ENCODE data around the gene ZDHHC7. TPM values are rescaled to one million over a fixed set of nuclear protein-coding genes. Genes with fewer than 3 reads are reported as not detected.

ZDHHC7 gene
- total and polyA plus RNA-seq, 4 donors = 2.5 to 14.9 (median 12.1) TPM

GRCh38 chr16:85036236-85037049 lies 25.1 kb upstream of the ZDHHC7 start:
- TF ChIP-seq YY1 (IDR thresholded peaks at IDR 0.05) = no peak
- TF ChIP-seq, protein P1, sequence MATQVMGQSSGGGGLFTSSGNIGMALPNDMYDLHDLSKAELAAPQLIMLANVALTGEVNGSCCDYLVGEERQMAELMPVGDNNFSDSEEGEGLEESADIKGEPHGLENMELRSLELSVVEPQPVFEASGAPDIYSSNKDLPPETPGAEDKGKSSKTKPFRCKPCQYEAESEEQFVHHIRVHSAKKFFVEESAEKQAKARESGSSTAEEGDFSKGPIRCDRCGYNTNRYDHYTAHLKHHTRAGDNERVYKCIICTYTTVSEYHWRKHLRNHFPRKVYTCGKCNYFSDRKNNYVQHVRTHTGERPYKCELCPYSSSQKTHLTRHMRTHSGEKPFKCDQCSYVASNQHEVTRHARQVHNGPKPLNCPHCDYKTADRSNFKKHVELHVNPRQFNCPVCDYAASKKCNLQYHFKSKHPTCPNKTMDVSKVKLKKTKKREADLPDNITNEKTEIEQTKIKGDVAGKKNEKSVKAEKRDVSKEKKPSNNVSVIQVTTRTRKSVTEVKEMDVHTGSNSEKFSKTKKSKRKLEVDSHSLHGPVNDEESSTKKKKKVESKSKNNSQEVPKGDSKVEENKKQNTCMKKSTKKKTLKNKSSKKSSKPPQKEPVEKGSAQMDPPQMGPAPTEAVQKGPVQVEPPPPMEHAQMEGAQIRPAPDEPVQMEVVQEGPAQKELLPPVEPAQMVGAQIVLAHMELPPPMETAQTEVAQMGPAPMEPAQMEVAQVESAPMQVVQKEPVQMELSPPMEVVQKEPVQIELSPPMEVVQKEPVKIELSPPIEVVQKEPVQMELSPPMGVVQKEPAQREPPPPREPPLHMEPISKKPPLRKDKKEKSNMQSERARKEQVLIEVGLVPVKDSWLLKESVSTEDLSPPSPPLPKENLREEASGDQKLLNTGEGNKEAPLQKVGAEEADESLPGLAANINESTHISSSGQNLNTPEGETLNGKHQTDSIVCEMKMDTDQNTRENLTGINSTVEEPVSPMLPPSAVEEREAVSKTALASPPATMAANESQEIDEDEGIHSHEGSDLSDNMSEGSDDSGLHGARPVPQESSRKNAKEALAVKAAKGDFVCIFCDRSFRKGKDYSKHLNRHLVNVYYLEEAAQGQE (IDR thresholded peaks at IDR 0.05) = no peak
- TF ChIP-seq FOXA1 (IDR thresholded peaks at IDR 0.05) = no peak
- TF ChIP-seq RXRA (IDR thresholded peaks at IDR 0.05) = no peak
- TF ChIP-seq JUND (IDR thresholded peaks at IDR 0.05) = no peak
- TF ChIP-seq, protein P2, sequence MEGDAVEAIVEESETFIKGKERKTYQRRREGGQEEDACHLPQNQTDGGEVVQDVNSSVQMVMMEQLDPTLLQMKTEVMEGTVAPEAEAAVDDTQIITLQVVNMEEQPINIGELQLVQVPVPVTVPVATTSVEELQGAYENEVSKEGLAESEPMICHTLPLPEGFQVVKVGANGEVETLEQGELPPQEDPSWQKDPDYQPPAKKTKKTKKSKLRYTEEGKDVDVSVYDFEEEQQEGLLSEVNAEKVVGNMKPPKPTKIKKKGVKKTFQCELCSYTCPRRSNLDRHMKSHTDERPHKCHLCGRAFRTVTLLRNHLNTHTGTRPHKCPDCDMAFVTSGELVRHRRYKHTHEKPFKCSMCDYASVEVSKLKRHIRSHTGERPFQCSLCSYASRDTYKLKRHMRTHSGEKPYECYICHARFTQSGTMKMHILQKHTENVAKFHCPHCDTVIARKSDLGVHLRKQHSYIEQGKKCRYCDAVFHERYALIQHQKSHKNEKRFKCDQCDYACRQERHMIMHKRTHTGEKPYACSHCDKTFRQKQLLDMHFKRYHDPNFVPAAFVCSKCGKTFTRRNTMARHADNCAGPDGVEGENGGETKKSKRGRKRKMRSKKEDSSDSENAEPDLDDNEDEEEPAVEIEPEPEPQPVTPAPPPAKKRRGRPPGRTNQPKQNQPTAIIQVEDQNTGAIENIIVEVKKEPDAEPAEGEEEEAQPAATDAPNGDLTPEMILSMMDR (IDR thresholded peaks at IDR 0.05; ENCODE audit: low read depth, low read length, missing input control) = no peak
- TF ChIP-seq HNF4G (IDR thresholded peaks at IDR 0.05) = no peak
- no peak for TF ChIP-seq RAD21 (IDR thresholded peaks at IDR 0.05)
- TF ChIP-seq GABPA (IDR thresholded peaks at IDR 0.05 in 1 of 2, conservative IDR thresholded peaks at IDR 0.05 in 1 of 2) = no peak
- no peak for TF ChIP-seq TAF1 (conservative IDR thresholded peaks at IDR 0.05)
- TF ChIP-seq NR2F2 (IDR thresholded peaks at IDR 0.05) = no peak
- no peak for TF ChIP-seq FOXA2 (IDR thresholded peaks at IDR 0.05)
- TF ChIP-seq, protein P3, sequence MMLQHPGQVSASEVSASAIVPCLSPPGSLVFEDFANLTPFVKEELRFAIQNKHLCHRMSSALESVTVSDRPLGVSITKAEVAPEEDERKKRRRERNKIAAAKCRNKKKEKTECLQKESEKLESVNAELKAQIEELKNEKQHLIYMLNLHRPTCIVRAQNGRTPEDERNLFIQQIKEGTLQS (IDR thresholded peaks at IDR 0.05) = no peak
- TF ChIP-seq ZBTB33 (IDR thresholded peaks at IDR 0.05) = no peak
- no peak for TF ChIP-seq EGR1 (IDR thresholded peaks at IDR 0.05; ENCODE audit: low read depth in 2 of 2)
- no peak for TF ChIP-seq HNF4A (conservative IDR thresholded peaks at IDR 0.05)
- TF ChIP-seq, protein P4, sequence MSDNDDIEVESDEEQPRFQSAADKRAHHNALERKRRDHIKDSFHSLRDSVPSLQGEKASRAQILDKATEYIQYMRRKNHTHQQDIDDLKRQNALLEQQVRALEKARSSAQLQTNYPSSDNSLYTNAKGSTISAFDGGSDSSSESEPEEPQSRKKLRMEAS (IDR thresholded peaks at IDR 0.05) = no peak
- TF ChIP-seq SP1 (IDR thresholded peaks at IDR 0.05) = no peak
- Histone ChIP-seq H3K4me1 (ENCODE audit: control insufficient read depth in 4 of 4, insufficient read depth in 4 of 4, low read length in 3 of 4) (no peaks in the 10 kb centered on the region), H3K4me3 (ENCODE audit: low read depth in 1 of 3, low read length in 3 of 3) (no peak overlapping the region), H3K9ac (ENCODE audit: low read depth in 1 of 2, low read length in 2 of 2) (no peak overlapping the region), H3K9me3 (ENCODE audit: control insufficient read depth in 4 of 4, low read length in 3 of 4) (no peaks in the 10 kb centered on the region), H3K36me3 (ENCODE audit: control insufficient read depth in 4 of 4, insufficient read depth in 3 of 4, low read depth in 1 of 4, low read length in 3 of 4) (no peaks in the 10 kb centered on the region), H3K27ac (ENCODE audit: low read depth in 1 of 2, low read length in 2 of 2) (no peak overlapping the region), H3K27me3 (ENCODE audit: control insufficient read depth in 4 of 4, insufficient read depth in 4 of 4, low read length in 3 of 4) (no peaks in the 10 kb centered on the region)
- 88% methylated on average over 15 of the region's 15 CpGs for WGBS
- no peak for DNase-seq (ENCODE audit: low spot score)

All from liver (tissue), 9 donors.